Panc1 (cell line): Measurements from ENCODE around the gene BACE2. TPM values are rescaled to one million over a fixed set of nuclear protein-coding genes. Genes with fewer than 3 reads are reported as not detected.

Experiments
- ATAC-seq: fragments of 200-7000 bp; cut with Tn5 transposase; 2 replicates; pipeline ENCODE4 v1.9.1; 2020; ENCODE audit warnings: mild to moderate bottlenecking, moderate library complexity
- BruUV-seq: library from RNA; stranded (reverse); fragments of 400-500 nt; replicated peaks from 2 replicates; lab custom pipeline; 2021; lab: Mats Ljungman, UMichigan
- CTCF ChIA-PET: fragments of 300-600 bp; sonication (Branson Sonifier 250); formaldehyde crosslinking; loops from one replicate; lab custom pipeline; 2022; ENCODE audit warnings: antibody characterized with exemption; lab: Charles Lee
- POLR2A ChIA-PET: fragments of 300-600 bp; sonication (Branson Sonifier 250); formaldehyde crosslinking; loops from one replicate; lab custom pipeline; 2022; ENCODE audit warnings: antibody characterized with exemption; lab: Charles Lee
- DNase-seq: peaks from one replicate; pipeline ENCODE4 v3.0.0-alpha.2; 2010; ENCODE audit warnings: low read depth, low spot score
- H3K27ac ChIP-seq: 2 replicates; pipeline ENCODE4 v1.5.1; 2011; ENCODE audit warnings: mild to moderate bottlenecking, low read length, inconsistent platforms
- H3K27me3 ChIP-seq: fragments of 200-500 bp; sonication (Bioruptor generic); 2 replicates; pipeline ENCODE4 v1.6.0; 2014; ENCODE audit warnings: low read length, inconsistent platforms; ENCODE audit not compliant: control insufficient read depth, insufficient read depth
- H3K36me3 ChIP-seq: fragments of 200-500 bp; sonication (Bioruptor generic); 2 replicates; pipeline ENCODE4 v1.5.1; 2014; ENCODE audit warnings: inconsistent platforms, mild to moderate bottlenecking, low read length, moderate library complexity; ENCODE audit not compliant: control insufficient read depth, insufficient read depth
- H3K4me1 ChIP-seq: 2 replicates; pipeline ENCODE4 v1.5.1; 2011; ENCODE audit warnings: inconsistent platforms, mild to moderate bottlenecking, low read length, moderate library complexity; ENCODE audit not compliant: control insufficient read depth, insufficient read depth
- H3K4me3 ChIP-seq, 2 experiments: 2 replicates each; pipeline ENCODE4 v1.5.1; 2011 to 2012; ENCODE audit warnings: low read depth in 2 of 2, low read length in 2 of 2, mild to moderate bottlenecking in 2 of 2, inconsistent platforms in 1 of 2, moderate library complexity in 1 of 2
- H3K9me3 ChIP-seq: fragments of 200-500 bp; sonication (Bioruptor generic); 2 replicates; pipeline ENCODE4 v1.5.1; 2014; ENCODE audit warnings: low read depth, mild to moderate bottlenecking, inconsistent platforms, low read length, moderate library complexity; ENCODE audit not compliant: control insufficient read depth, insufficient read depth
- POLR2AphosphoS5 ChIP-seq: IDR thresholded peaks from 2 replicates; pipeline ENCODE4 v1.6.1; 2012; ENCODE audit warnings: mild to moderate bottlenecking, low read depth, low read length, moderate library complexity
- SIN3A ChIP-seq: IDR thresholded peaks from 2 replicates; pipeline ENCODE4 v1.6.1; 2012; ENCODE audit warnings: low read depth, mild to moderate bottlenecking, low read length, moderate library complexity, borderline replicate concordance; ENCODE audit not compliant: insufficient read depth
- TCF7L2 ChIP-seq: IDR thresholded peaks from 2 replicates; pipeline ENCODE4 v1.6.1; 2011; ENCODE audit warnings: mild to moderate bottlenecking, low read depth, low read length, inconsistent platforms
- in situ Hi-C: cut with HindIII; loops from 2 replicates; pipeline ENCODE4 v1.10.0; 2016; ENCODE audit warnings: low sequenced_read_pairs, low pct_unique_long_range_greater_than_20kb
- intact Hi-C: fragments of 100-400 bp; cut with micrococcal nuclease; formaldehyde crosslinking; loops from one replicate; pipeline ENCODE4 v1.10.0; 2022; ENCODE audit not compliant: unreplicated experiment
- total RNA-seq: library from RNA; stranded (reverse); gene quantifications from one replicate; pipeline ENCODE4 v1.2.1, GENCODE V29; 2021; ENCODE audit not compliant: unreplicated experiment
- TF ChIP-seq, protein P1 (sequence below), 2 experiments: IDR thresholded peaks; 2 replicates each; pipeline ENCODE4 v1.6.1; 2011 to 2012; ENCODE audit warnings: low read depth in 2 of 2, control low read depth in 1 of 2, low read length in 1 of 2, mild to moderate bottlenecking in 1 of 2, moderate library complexity in 1 of 2; ENCODE audit not compliant: insufficient read depth in 1 of 2
- TF ChIP-seq, protein P2 (sequence below): fragments of 450-650 bp; IDR thresholded peaks from 2 replicates; pipeline ENCODE4 v1.5.1; 2017; ENCODE audit warnings: mild to moderate bottlenecking

BACE2 gene
- total RNA-seq, 1 experiment from 2014 or later = 16.3 TPM

DNA sequence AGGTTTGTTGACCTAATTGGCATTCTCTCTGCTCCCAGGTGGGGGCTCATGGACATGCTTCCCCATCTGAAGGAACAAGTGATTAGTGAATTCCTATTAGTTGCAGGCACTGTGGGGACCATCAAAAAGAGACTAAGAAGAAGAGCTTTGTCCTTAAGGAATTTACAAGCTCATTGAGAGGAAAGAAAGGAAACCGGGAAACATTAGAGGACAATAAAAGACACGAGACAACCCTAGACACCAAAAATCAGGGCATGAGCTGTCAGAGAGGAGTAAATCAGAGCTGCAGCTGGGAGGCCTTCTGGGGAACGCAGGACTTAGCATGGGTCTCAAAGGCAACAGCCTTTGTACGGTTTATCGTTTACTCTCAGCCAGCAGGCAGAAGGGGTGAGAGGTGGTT, 45.1 kb downstream of the BACE2 start:
- in situ Hi-C loops (no loop called here), intact Hi-C loops (no loop called here)
- ATAC-seq (no peak), DNase-seq (no peak)
- no peak overlapping the region for H3K4me3 ChIP-seq
- no peaks in the 10 kb centered on the region for H3K4me1 ChIP-seq
- no peaks in the 10 kb centered on the region for H3K27me3 ChIP-seq
- POLR2A ChIA-PET = no interaction called here
- CTCF ChIA-PET = no interaction called here
- H3K9me3 ChIP-seq = no peaks in the 10 kb centered on the region
- BruUV-seq = no TSS peak
- no peak overlapping the region for H3K27ac ChIP-seq
- no peaks in the 10 kb centered on the region for H3K36me3 ChIP-seq
- TF ChIP-seq TCF7L2 = no peak
- TF ChIP-seq POLR2AphosphoS5 = no peak
- TF ChIP-seq, protein P1, sequence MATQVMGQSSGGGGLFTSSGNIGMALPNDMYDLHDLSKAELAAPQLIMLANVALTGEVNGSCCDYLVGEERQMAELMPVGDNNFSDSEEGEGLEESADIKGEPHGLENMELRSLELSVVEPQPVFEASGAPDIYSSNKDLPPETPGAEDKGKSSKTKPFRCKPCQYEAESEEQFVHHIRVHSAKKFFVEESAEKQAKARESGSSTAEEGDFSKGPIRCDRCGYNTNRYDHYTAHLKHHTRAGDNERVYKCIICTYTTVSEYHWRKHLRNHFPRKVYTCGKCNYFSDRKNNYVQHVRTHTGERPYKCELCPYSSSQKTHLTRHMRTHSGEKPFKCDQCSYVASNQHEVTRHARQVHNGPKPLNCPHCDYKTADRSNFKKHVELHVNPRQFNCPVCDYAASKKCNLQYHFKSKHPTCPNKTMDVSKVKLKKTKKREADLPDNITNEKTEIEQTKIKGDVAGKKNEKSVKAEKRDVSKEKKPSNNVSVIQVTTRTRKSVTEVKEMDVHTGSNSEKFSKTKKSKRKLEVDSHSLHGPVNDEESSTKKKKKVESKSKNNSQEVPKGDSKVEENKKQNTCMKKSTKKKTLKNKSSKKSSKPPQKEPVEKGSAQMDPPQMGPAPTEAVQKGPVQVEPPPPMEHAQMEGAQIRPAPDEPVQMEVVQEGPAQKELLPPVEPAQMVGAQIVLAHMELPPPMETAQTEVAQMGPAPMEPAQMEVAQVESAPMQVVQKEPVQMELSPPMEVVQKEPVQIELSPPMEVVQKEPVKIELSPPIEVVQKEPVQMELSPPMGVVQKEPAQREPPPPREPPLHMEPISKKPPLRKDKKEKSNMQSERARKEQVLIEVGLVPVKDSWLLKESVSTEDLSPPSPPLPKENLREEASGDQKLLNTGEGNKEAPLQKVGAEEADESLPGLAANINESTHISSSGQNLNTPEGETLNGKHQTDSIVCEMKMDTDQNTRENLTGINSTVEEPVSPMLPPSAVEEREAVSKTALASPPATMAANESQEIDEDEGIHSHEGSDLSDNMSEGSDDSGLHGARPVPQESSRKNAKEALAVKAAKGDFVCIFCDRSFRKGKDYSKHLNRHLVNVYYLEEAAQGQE (IDR thresholded peaks at IDR 0.05; ENCODE audit: insufficient read depth in 1 of 2, low read depth in 2 of 2, low read length in 1 of 2) = no peak
- TF ChIP-seq, protein P2, sequence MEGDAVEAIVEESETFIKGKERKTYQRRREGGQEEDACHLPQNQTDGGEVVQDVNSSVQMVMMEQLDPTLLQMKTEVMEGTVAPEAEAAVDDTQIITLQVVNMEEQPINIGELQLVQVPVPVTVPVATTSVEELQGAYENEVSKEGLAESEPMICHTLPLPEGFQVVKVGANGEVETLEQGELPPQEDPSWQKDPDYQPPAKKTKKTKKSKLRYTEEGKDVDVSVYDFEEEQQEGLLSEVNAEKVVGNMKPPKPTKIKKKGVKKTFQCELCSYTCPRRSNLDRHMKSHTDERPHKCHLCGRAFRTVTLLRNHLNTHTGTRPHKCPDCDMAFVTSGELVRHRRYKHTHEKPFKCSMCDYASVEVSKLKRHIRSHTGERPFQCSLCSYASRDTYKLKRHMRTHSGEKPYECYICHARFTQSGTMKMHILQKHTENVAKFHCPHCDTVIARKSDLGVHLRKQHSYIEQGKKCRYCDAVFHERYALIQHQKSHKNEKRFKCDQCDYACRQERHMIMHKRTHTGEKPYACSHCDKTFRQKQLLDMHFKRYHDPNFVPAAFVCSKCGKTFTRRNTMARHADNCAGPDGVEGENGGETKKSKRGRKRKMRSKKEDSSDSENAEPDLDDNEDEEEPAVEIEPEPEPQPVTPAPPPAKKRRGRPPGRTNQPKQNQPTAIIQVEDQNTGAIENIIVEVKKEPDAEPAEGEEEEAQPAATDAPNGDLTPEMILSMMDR = no peak
- no peak for TF ChIP-seq SIN3A

DNA sequence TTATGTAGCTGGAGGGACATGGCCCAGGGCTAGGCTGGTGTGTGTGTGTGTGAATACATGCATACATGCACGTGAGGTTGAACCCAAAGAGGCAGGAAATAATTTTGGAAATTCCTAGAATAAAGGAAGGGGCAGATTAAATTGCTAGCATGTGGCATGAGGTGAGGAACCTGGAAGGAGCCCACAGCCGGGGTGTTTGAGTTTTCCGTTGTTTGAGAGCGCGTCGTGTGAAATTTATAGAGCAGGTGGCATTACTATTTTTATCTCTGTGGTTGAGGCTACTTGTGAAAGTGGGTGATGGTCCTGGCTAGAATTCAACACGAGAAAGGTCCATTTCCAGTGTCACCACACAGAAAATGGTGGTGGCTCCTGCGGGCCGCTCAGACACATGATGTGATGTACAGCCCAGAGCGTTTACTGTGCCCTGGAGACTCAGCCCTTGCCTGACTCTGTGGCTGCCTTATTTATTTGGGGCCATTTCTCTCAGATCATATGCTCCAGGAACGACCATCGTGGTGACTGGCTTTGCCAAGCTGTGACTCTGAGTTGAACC, 48.0 kb downstream of the BACE2 start:
- no TSS peak for BruUV-seq
- Histone ChIP-seq H3K36me3 (no peaks in the 10 kb centered on the region), H3K4me3 (no peak overlapping the region), H3K27ac (no peak overlapping the region), H3K9me3 (no peaks in the 10 kb centered on the region), H3K4me1 (no peaks in the 10 kb centered on the region), H3K27me3 (no peaks in the 10 kb centered on the region)
- in situ Hi-C loops (no loop called here), intact Hi-C loops (no loop called here)
- no peak for DNase-seq
- CTCF ChIA-PET = no interaction called here
- POLR2A ChIA-PET = no interaction called here
- TF ChIP-seq TCF7L2 (no peak), SIN3A (no peak), POLR2AphosphoS5 (no peak)
- TF ChIP-seq, protein P2 = no peak
- TF ChIP-seq, protein P1 (IDR thresholded peaks at IDR 0.05; ENCODE audit: insufficient read depth in 1 of 2, low read depth in 2 of 2, low read length in 1 of 2) = no peak
- no peak for ATAC-seq
